KMS-11 (cell line): ENCODE data around the gene CFAP92.
"Not testable (repeated sequence)": the region's sequence is repeated elsewhere in the genome, so short reads cannot be mapped to it uniquely, and the experiment has no call there.

ENCODE experiments used
- H2AFZ ChIP-seq: fragments of 200-600 bp; sonication (generic); 2 replicates; pipeline ENCODE4 v1.6.1; 2016; ENCODE audit warnings: antibody characterized with exemption, mixed run types, low read depth
- H3K27ac ChIP-seq: fragments of 200-600 bp; sonication (generic); 2 replicates; pipeline ENCODE4 v1.6.1; 2016; ENCODE audit warnings: mild to moderate bottlenecking, mixed run types
- H3K27me3 ChIP-seq: fragments of 200-600 bp; sonication (generic); 2 replicates; pipeline ENCODE4 v1.6.1; 2017; ENCODE audit warnings: mild to moderate bottlenecking, low read depth, mixed run types, moderate library complexity; ENCODE audit not compliant: insufficient read depth
- H3K36me3 ChIP-seq: fragments of 200-600 bp; sonication (generic); 2 replicates; pipeline ENCODE4 v1.6.1; 2017; ENCODE audit warnings: mild to moderate bottlenecking, mixed run types; ENCODE audit not compliant: insufficient read depth
- H3K4me1 ChIP-seq: fragments of 200-600 bp; sonication (generic); 2 replicates; pipeline ENCODE4 v1.6.1; 2016; ENCODE audit warnings: mild to moderate bottlenecking, low read depth, mixed run types; ENCODE audit not compliant: poor library complexity, severe bottlenecking
- H3K4me2 ChIP-seq: fragments of 200-600 bp; sonication (generic); 2 replicates; pipeline ENCODE4 v1.7.0; 2016; ENCODE audit warnings: mild to moderate bottlenecking, mixed run types
- H3K4me3 ChIP-seq: fragments of 200-600 bp; sonication (generic); IDR thresholded peaks from 2 replicates; pipeline ENCODE4 v1.6.1; 2017; ENCODE audit warnings: low read depth, low read length, mixed read lengths; ENCODE audit not compliant: insufficient read depth
- H3K79me2 ChIP-seq: fragments of 200-600 bp; sonication (generic); 2 replicates; pipeline ENCODE4 v1.6.1; 2016; ENCODE audit warnings: low read depth, mixed run types; ENCODE audit not compliant: insufficient read depth
- H3K9ac ChIP-seq: fragments of 200-600 bp; sonication (generic); 2 replicates; pipeline ENCODE4 v1.6.1; 2016; ENCODE audit warnings: mild to moderate bottlenecking, mixed run types
- H4K20me1 ChIP-seq: fragments of 200-600 bp; sonication (generic); 2 replicates; pipeline ENCODE4 v1.6.1; 2016; ENCODE audit warnings: mild to moderate bottlenecking, mixed run types; ENCODE audit not compliant: insufficient read depth
- TF ChIP-seq, protein P1 (sequence below): fragments of 200-600 bp; sonication (generic); conservative IDR thresholded peaks from 2 replicates; pipeline ENCODE4 v1.6.1; 2017; ENCODE audit warnings: low read depth, mild to moderate bottlenecking, antibody characterized with exemption, low read length, moderate library complexity, mixed read lengths

CFAP92 gene

DNA sequence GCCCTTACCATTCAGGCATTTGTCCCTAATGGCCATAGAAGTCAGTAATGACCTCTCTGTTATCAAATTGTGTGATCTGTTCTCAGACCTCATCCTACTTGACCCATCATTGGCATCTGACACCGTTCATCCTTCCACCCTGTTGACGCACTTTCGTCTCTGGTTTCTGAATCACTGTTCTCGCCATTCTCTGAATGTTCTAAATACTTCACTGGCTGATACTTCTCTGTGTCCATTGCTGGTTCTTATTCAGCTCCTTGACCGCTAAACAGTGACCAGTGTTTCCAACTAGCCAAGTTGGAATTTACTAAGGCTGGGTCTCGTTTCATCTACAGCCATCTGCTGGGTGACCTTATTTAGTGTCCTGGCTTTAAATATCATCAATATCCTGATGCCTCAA is 112.3 kb downstream of the CFAP92 start:
- Histone ChIP-seq H3K4me2 (no peak overlapping the region; the same call in 1 of the 2 replicates), H3K4me1 (peaks cover 52% of the 10 kb centered on the region)

DNA sequence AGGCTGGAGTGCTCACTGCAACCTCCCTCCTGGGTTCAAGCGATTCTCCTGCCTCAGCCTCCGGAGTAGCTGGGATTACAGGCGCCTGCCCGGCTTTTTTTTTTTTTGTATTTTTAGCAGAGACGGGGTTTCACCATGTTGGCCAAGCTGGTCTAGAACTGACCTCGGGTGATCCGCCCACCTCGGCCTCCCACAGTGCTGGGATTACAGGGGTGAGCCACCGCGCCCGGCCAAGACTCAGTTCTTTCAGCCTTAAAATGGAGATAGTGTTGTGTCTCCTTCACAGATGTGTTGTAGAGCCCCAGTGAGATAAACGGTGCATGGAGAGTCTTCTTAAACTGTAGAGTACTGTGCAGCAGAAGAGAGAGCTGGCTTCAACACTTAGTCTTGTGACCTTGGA is 113.4 kb downstream of the CFAP92 start:
- Histone ChIP-seq H3K79me2 (peaks cover 60% of the 10 kb centered on the region), H3K4me1 (peaks cover 52% of the 10 kb centered on the region), H3K9ac (peak overlapping the region; percentile 98; the same call in 1 of the 2 replicates), H3K27ac (0 out of 2 replicates have a peak overlapping the region, but pooled peaks have one; percentile 85), H3K4me2 (peak overlapping the region; percentile 44)
- not testable (repeated sequence) for H4K20me1 ChIP-seq, H3K4me3 ChIP-seq, H2AFZ ChIP-seq, H3K36me3 ChIP-seq, H3K27me3 ChIP-seq

More for the DNA sequence above, 112.3 kb downstream of the CFAP92 start:
- H2AFZ ChIP-seq, result no peak overlapping the region
- no peak overlapping the region for H3K9ac ChIP-seq
- TF ChIP-seq, protein P1, sequence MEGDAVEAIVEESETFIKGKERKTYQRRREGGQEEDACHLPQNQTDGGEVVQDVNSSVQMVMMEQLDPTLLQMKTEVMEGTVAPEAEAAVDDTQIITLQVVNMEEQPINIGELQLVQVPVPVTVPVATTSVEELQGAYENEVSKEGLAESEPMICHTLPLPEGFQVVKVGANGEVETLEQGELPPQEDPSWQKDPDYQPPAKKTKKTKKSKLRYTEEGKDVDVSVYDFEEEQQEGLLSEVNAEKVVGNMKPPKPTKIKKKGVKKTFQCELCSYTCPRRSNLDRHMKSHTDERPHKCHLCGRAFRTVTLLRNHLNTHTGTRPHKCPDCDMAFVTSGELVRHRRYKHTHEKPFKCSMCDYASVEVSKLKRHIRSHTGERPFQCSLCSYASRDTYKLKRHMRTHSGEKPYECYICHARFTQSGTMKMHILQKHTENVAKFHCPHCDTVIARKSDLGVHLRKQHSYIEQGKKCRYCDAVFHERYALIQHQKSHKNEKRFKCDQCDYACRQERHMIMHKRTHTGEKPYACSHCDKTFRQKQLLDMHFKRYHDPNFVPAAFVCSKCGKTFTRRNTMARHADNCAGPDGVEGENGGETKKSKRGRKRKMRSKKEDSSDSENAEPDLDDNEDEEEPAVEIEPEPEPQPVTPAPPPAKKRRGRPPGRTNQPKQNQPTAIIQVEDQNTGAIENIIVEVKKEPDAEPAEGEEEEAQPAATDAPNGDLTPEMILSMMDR, result no peak
- H4K20me1 ChIP-seq, result no peaks in the 10 kb centered on the region
- H3K79me2 ChIP-seq, result peaks cover 66% of the 10 kb centered on the region
- H3K27ac ChIP-seq, result no peak overlapping the region
- no peaks in the 10 kb centered on the region for H3K27me3 ChIP-seq
- H3K36me3 ChIP-seq, result peaks cover under 1% of the 10 kb centered on the region; the same call in 1 of the 2 replicates
- no peak overlapping the region for H3K4me3 ChIP-seq

DNA sequence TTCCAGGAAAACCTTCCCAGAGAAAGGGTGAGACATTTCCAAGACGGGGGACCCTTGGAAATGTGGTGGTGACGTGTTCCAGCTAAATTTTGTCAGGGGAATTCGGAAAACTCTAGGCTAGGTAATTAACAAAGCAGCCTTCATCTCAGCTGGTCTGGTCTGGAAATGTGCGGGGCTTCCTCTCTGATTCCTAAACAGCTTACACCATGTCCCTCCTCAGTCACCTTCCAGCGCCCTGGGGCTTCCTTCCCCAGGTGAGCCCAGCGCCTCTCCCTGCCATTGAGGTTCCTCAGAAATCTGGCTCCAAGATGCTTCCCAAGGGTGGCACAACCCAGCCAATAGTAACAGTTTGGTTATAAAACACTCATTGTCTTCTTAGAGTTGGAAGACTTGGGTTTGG is 113.9 kb downstream of the CFAP92 start:
- H3K27ac ChIP-seq, result peak overlapping the region; percentile 85
- H3K79me2 ChIP-seq, result peaks cover 60% of the 10 kb centered on the region
- H3K9ac ChIP-seq, result peak overlapping the region; percentile 98
- no peaks in the 10 kb centered on the region for H4K20me1 ChIP-seq
- peaks cover 50% of the 10 kb centered on the region for H3K4me1 ChIP-seq
- H3K36me3 ChIP-seq, result no peaks in the 10 kb centered on the region; the same call in 1 of the 2 replicates
- H3K4me3 ChIP-seq, result no peak overlapping the region
- H2AFZ ChIP-seq, result peak overlapping the region; percentile 75
- no peaks in the 10 kb centered on the region for H3K27me3 ChIP-seq
- H3K4me2 ChIP-seq, result peak overlapping the region; percentile 44
- TF ChIP-seq, protein P1, result no peak

DNA sequence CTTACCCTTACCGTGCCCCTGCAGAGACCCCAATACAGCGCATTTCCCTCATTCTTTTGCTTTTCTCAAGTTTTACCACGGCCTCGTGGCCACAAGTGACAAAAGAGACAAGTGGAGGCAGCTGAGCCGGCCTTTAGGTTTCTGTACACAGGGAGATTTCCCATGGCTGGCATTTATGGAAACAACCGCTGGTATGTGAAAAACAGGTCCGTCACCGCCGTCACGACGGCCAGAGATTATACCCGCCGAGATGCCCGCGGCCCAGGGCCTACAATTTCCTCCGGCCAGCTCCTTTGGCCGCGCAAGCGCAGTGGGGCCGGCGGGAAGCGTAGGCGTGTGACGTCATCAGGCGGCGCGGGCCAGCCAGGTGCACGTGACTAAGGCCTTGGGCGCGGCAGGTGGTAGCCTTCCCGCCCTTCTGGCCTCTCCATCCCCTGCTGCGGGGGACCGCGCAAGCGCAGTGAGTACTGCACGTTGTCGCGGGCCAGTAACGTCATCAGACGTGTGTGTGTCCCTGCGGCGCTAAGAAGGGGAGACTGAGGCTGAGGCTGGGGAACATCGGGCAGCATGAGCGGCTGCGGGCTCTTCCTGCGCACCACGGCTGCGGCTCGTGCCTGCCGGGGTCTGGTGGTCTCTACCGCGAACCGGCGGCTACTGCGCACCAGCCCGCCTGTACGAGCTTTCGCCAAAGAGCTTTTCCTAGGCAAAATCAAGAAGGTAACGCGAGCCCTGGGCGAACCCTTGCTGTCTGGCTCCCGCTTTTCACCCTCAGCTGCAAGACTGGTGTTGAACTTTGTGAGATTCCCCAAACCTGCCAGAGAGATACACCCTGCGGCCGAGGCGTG is 114.5 kb downstream of the CFAP92 start, which contains the start of gene ACAD9:
ACAD9 (plus strand) TSS at position 496 of the 845 bp plus-strand sequence; CDS start at position 568, 72 bp downstream.
- peaks cover 44% of the 10 kb centered on the region for H3K4me1 ChIP-seq
- peak within 1 kb of the TSS; percentile 88 for H3K4me3 ChIP-seq
- H3K27me3 ChIP-seq, result no peaks in the 10 kb centered on the region
- H3K79me2 ChIP-seq, result peaks cover 60% of the 10 kb centered on the region
- TF ChIP-seq, protein P1, result no peak; the same call in 1 of the 2 replicates
- peak within 1 kb of the TSS; percentile 85 for H3K27ac ChIP-seq
- H2AFZ ChIP-seq, result peak within 1 kb of the TSS; percentile 75
- no peaks in the 10 kb centered on the region for H4K20me1 ChIP-seq
- peak within 1 kb of the TSS; percentile 98 for H3K9ac ChIP-seq
- H3K36me3 ChIP-seq, result no peaks in the 10 kb centered on the region; the same call in 1 of the 2 replicates
- peak within 1 kb of the TSS; percentile 95 for H3K4me2 ChIP-seq
